ENCODE results near the gene THAP4.

THAP4 gene

GRCh38 chr2:241637018-241637794, at the start of gene THAP4, which contains the start of gene ATG4B:
Gene THAP4 (minus strand): TSS chr2:241637158. CDS start chr2:241637017, 141 bp downstream.
Gene ATG4B (plus strand): TSS chr2:241637693. CDS start chr2:241637715, 22 bp downstream.
- DNase-seq = peak; percentile 77 to 97 (median 82)
- intact Hi-C loops (cut with DNase I) = loop anchor here (2.0 kb wide), 2 partner anchors 50 to 128 kb away; partner anchors contain the start of genes DTYMK and STK25

- intact Hi-C loops (cut with DNase I) = loop anchor here (1.0 to 5.0 kb wide), 4 partner anchors 16 to 179 kb away; partner anchors contain the start of genes ATG4B, D2HGDH, ING5 and STK25
These were observed 49.3 kb upstream of the THAP4 start for GRCh38 chr2:241686324-241686649.

GRCh38 chr2:241680827-241681599, 44.1 kb upstream of the THAP4 start:
- DNase-seq = no peak
- intact Hi-C loops (cut with DNase I) = no loop called here

More at GRCh38 chr2:241686324-241686649, 49.3 kb upstream of the THAP4 start:
- DNase-seq = no peak

GRCh38 chr2:241680044-241680443, 43.1 kb upstream of the THAP4 start:
- no peak for DNase-seq
- intact Hi-C loops (cut with DNase I) = no loop called here

- no peak for DNase-seq
- intact Hi-C loops (cut with DNase I) = no loop called here
These were observed 42.0 kb upstream of the THAP4 start for GRCh38 chr2:241678784-241679540.

GRCh38 chr2:241678307-241678706, 41.3 kb upstream of the THAP4 start:
- DNase-seq = peak in 2 of 10 donors; percentile 38 to 40

GRCh38 chr2:241677392-241677791, 40.4 kb upstream of the THAP4 start:
- intact Hi-C loops (cut with DNase I) = no loop called here
- peak in 2 of 10 donors; percentile 41 to 66 for DNase-seq

More at GRCh38 chr2:241678307-241678706, 41.3 kb upstream of the THAP4 start:
- intact Hi-C loops (cut with DNase I) = no loop called here

- peak in 1 of 10 donors; percentile 71 for DNase-seq
- intact Hi-C loops (cut with DNase I) = no loop called here
These were observed 39.7 kb upstream of the THAP4 start for GRCh38 chr2:241676665-241677064.

GRCh38 chr2:241675885-241676284, 38.9 kb upstream of the THAP4 start:
- intact Hi-C loops (cut with DNase I) = no loop called here
- DNase-seq = peak in 2 of 10 donors; percentile 21 to 52

GRCh38 chr2:241673797-241674725, 37.1 kb upstream of the THAP4 start:
- intact Hi-C loops (cut with DNase I) = no loop called here
- DNase-seq = peak in 5 of 10 donors; percentile 36 to 85 (median 48)

- intact Hi-C loops (cut with DNase I) = no loop called here
- peak in 2 of 10 donors; percentile 37 to 73 for DNase-seq
These were observed 36.3 kb upstream of the THAP4 start for GRCh38 chr2:241673189-241673663.

GRCh38 chr2:241672243-241673188, 35.6 kb upstream of the THAP4 start:
- DNase-seq = peak in 2 of 10 donors; percentile 57 to 78
- intact Hi-C loops (cut with DNase I) = no loop called here

GRCh38 chr2:241671457-241672240, 34.7 kb upstream of the THAP4 start:
- intact Hi-C loops (cut with DNase I) = no loop called here
- DNase-seq = peak in 2 of 10 donors; percentile 62

- intact Hi-C loops (cut with DNase I) = no loop called here
- DNase-seq = peak in 2 of 10 donors; percentile 20 to 74
These were observed 33.6 kb upstream of the THAP4 start for GRCh38 chr2:241670333-241671110.

GRCh38 chr2:241668839-241669238, 31.9 kb upstream of the THAP4 start:
- intact Hi-C loops (cut with DNase I) = no loop called here
- peak in 1 of 10 donors; percentile 45 for DNase-seq

- intact Hi-C loops (cut with DNase I) = no loop called here
- peak in 1 of 10 donors; percentile 59 for DNase-seq
These were observed 31.4 kb upstream of the THAP4 start for GRCh38 chr2:241668354-241668753.
